HG02943 (cell line): ENCODE data around the gene YWHAQ.
A peak's percentile ranks its signal among the peaks of the same experiment; 100 is the strongest.

Source experiments
- ATAC-seq: cut with Tn5 transposase; IDR thresholded peaks from one replicate; pipeline ENCODE4 v1.9.1; 2021; ENCODE audit warnings: mild to moderate bottlenecking, low read depth, moderate library complexity; ENCODE audit not compliant: unreplicated experiment

The YWHAQ gene

GRCh38 chr2:9656270-9656766 lies 25.5 kb upstream of the YWHAQ start:
- peak; percentile 70 for ATAC-seq

DNA sequence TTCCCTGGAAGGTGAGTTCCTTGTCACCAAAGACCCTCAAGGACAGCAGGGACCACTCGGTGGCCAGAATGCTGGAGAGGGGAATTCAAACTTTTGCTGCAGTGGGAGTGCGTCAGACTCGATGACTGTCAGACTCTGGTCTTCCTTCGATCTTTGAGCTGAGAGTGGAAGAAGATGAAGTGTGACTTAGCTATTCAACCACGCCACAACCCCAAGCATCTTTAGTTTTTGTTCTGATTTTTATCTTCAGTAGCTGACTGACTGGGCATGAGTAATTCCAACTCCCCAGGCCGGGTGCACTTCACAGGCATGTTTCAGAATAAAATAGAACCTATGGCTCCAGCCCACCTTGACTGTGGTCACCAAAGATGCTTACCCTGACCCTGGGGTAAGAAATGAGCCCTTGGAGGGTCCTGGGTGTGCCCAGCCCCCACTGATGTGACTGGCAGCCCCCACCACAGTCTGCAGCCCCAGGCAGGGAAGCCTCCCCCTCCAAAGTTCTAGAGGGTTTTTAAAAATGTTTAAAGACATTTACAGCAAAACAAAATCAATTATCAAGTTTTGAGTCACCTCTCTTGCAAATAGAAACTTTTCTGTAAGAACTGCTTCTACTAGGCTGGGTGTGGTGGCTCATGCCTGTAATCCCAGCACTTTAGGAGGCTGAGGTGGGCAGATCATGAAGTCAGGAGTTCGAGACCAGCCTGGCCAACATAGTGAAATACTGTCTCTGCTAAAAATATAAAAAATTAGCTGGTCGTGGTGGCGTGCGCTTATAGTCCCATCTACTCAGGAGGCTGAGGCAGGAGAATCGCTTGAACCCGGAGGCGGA lies 24.9 kb upstream of the YWHAQ start:
- ATAC-seq = no peak

DNA sequence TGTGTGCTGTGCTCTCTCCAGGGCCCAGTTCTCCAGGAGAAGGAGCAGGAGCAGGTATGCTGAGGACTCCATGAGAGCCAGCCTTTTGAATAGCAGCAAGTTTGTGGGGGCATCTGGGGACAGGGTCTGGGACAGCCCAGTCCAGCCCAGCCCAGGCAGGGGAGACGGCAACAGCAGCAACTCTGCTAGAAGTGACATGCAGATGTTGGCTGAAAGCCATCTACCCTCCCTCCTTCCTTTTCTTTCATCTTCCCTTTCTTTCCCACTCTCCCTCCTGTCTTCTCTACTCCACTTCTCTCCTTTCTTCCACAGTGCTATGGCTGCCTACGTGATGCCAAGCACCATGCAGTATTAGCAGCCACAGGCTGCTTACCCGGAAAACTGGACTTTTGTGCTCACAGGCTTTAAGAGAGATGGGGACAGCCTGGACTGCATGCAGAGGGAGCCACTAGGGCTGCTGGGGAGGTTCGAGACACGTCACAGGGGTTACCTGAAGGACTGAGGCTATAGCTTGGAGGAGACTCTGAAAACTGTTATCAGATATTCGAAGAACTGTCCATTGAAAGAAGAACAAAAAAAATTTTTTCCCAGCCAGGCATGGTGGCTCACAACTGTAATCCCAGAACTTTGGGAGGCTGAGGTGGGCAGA lies 23.8 kb upstream of the YWHAQ start:
- ATAC-seq = no peak

GRCh38 chr2:9653485-9654271 lies 22.9 kb upstream of the YWHAQ start:
- ATAC-seq = no peak

DNA sequence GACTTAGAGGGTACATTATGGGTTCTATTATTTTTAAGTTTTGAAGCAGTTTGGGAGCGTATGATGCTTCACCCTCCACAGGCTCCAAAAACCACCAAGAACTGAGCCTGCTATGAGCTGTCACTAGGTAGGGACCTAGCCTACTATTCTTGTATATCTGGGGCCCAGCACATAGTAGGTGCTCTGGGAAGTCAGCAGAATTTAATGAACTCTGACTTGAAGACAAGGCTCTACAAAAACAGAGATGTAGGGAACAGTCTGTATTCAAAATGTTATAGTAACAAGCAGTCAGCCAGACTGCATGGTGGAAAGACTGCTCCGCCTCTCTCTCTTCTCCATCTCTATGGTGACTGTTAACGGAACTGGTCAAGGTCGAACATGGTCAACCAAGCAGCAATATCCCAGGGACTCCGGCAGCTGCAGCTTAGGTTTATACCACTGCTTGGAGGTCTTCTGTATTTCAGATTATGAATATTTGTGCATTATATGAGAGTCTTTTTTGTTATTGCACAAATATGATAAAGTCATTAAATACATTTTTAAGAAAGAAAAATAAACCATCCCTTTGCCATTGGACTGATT lies 22.2 kb upstream of the YWHAQ start:
- no peak for ATAC-seq

DNA sequence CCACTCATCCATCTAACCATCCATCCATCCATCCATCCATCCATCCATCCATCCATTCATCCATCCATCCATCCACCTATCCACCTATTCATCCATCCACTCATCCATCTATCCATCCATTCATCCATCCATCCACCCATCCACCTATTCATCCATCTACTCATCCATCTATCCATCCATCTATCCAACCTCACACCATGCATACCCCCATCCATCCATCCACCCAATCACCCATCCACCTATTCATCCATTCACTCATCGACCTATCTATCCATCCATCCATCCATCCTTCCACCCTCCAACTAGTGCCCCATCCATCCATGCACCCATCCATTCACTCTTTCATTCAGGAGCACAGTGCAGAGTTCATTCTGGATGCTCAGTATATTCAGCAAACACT lies 21.5 kb upstream of the YWHAQ start:
- ATAC-seq = no peak

- no peak for ATAC-seq
Measured at GRCh38 chr2:9650119-9650821, 19.5 kb upstream of the YWHAQ start.

DNA sequence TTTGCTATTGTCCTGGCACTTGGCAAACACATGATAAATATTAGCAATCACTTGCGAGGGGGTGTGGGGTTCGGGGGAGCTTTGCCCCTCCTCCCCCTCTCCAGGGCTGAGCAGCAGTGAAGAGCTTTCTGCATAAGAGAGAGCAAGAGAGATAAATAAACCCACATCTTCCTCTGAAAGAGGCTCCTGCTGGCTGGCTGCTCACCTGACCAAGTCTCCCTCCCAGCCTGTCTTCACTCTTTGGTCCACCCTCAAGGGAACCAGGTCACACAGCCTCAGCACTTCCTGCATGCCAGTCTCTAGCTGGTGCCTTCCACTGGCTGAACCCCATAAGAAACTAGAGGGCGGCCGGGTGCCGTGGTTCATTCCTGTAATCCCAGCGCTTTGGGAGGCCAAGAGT lies 18.5 kb upstream of the YWHAQ start:
- no peak for ATAC-seq

DNA sequence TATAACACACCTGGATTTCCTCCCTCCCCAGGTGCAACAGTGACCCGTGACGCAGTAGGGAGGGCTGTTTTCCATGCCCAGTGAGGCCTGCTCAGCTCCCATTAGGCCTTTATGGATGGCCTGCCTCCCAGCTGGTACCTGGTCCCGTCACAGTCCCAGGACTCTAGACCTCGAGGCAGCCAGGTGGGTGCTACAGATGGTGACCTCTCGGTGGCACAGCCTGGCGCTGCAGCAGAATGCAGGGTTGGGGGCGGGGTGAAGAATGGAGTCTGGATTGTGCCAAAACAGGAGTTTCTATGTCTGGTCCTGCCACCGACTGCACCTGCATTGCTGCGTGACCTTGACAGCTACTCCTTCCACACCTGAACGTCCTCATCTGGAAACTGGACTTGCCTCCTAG lies 18.0 kb upstream of the YWHAQ start:
- ATAC-seq = no peak

- no peak for ATAC-seq
Measured at GRCh38 chr2:9647884-9648283, 17.1 kb upstream of the YWHAQ start.

DNA sequence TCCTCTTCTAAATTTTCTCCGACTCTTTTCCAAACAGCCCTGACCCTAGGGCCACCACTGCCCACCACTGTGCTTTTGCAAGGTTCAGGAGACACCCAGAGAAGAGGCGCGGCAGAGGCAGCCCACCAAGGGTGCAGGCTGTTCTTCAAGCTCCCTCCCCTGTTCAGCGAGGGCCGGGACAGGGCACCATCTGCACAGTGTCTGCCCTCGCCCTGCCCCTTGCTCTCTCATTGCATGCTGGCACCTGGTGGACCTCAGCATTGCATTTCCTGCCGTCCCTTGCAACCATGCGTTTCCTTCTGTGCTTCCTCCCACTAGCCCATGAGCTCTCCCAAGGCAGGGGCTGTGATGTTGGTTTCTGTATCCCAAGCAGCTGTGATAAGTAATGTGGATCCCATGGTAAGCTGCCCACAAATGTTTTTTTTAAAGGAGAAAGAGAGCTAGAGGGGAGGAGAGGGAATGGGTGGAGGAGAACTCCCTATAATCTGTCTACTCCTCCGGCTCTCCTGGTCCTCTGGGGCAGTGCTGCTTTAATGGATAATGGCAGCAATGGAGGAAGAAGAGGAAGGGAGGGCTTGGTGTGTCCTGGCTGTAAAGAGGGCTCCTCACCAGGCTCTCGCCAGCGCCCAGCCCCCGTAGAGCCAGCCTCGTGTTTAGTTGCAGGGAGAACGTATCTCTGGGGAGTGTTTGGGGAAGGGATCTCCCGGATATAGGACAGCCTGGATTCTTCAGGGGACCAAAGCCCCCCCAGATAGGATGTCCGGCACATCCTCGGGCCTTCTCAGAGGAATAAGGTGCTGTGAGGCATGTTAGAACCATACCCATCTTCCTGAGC lies 15.6 kb upstream of the YWHAQ start:
- no peak for ATAC-seq

- ATAC-seq = no peak
Measured at GRCh38 chr2:9644603-9645002, 13.8 kb upstream of the YWHAQ start.

- ATAC-seq = no peak
Measured at GRCh38 chr2:9644021-9644420, 13.2 kb upstream of the YWHAQ start.

- ATAC-seq = no peak
Measured at GRCh38 chr2:9641641-9642040, 10.8 kb upstream of the YWHAQ start.

- no peak for ATAC-seq
Measured at GRCh38 chr2:9640403-9641104, 9.8 kb upstream of the YWHAQ start.

DNA sequence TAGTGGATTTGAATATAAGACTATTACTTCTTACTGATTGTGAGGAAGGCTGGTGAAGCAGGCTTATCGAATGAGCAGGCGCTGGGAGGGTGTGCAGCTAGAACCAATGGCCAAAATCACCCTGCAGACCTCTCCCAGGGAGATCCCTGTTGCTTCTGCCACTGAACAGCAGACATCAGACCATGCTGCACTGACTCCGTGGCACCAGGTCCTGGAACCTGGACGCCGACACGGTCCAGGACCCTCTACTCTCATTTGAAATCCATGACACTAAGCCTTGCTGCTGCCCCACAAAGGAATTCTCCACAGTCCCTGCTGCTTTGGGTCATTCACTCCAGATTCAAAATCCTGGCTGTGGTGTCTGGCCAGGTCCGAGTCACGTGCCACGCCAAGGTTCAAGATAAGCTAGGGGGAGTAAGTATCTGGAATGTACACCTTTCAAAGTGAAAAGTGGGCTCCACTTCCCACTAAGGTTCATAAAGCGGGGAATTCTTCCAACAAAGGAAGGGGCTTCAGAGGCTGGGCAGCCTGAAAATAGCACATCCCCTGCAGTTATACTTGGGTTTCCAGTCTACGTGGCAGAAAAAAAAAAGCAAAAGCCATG lies 9.0 kb upstream of the YWHAQ start:
- no peak for ATAC-seq

- no peak for ATAC-seq
Measured at GRCh38 chr2:9639000-9639602, 8.3 kb upstream of the YWHAQ start.

DNA sequence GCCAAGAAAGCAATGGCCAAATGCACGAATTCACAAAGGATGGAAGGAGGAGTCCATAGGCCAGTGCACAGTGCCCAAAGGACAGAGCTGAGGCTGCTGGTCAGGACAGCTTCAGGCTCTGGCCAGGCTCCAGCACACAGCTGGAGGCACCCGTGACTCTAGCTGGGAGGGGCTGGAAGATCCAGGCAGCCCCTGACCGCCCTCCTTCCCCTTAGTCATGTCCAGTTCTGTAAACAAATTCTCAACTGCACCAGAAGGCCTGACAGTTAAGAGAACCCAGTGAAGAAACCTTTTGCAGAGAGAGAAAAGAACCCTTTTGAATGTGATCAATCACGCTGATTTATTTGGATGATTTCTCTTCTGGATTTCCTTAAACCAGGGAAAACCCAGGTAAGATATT lies 7.7 kb upstream of the YWHAQ start:
- ATAC-seq = no peak
